ENCODE results near the gene TIMMDC1. TPM values are rescaled to one million over a fixed set of nuclear protein-coding genes. Genes with fewer than 3 reads are reported as not detected.

The TIMMDC1 gene
- total RNA-seq, 1 experiment from 2014 or later = 121 TPM

DNA sequence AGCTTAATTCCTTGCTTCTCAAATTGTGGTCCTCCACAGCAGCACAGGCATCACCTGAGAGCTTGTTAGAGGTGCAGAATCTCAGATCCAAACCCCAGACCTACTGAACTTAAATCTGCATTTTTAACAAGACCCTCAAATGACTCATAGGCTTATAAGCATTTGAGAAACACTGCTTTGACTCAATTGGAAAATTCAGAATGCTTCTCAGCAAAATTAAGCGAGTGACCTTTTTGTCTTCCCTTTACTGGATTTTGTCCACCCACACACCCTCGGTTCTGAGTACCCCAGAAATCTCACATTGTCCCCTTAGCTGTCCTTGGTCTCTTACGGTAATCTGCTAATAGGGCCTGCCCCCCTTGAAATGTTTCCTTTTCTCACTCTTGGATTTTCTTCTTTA lies 43.2 kb downstream of the TIMMDC1 start:
- RAD21 ChIA-PET (ENCODE audit: low non-redundant PET in 1 of 2, low total read pairs in 2 of 2, uncharacterized antibody in 2 of 2, unreplicated experiment in 2 of 2) = interaction anchor here in 1 of 2 experiments (0.7 kb wide), 1 partner anchor 126 kb away, joined by 3 read pairs; no protein-coding TSS in a partner anchor
- POLR2A ChIA-PET = no interaction called here
- CTCF ChIA-PET = no interaction called here
- no peak for DNase-seq (ENCODE audit: low read depth, low spot score)
- Histone ChIP-seq H3K79me2 (ENCODE audit: insufficient read depth, low read length) (no peaks in the 10 kb centered on the region), H3K4me2 (ENCODE audit: low read length) (no peak overlapping the region), H3K9me2 (ENCODE audit: insufficient read depth) (no peaks in the 10 kb centered on the region), H3K27me3 (ENCODE audit: insufficient read depth, low read length) (no peaks in the 10 kb centered on the region), H3K36me3 (ENCODE audit: control insufficient read depth in 1 of 2, insufficient read depth in 2 of 2, low read length in 2 of 2) (no peaks in the 10 kb centered on the region), H3K9ac (ENCODE audit: low read length) (no peak overlapping the region), H2AFZ (ENCODE audit: low read depth, low read length, poor library complexity, severe bottlenecking) (no peak overlapping the region), H3K4me1 (ENCODE audit: control insufficient read depth in 1 of 2, insufficient read depth in 2 of 2, low read length in 2 of 2) (no peaks in the 10 kb centered on the region), H3K27ac (ENCODE audit: low read depth, low read length) (no peak overlapping the region), H3K9me3 (ENCODE audit: control insufficient read depth in 1 of 2, insufficient read depth in 1 of 2, low read depth in 1 of 2, low read length in 2 of 2) (no peaks in the 10 kb centered on the region), H3K4me3 (replicated peaks in 1 of 2; ENCODE audit: low read depth in 1 of 2, low read length in 2 of 2) (no peak overlapping the region), H4K20me1 (ENCODE audit: insufficient read depth) (no peaks in the 10 kb centered on the region)
- intact Hi-C loops (cut with micrococcal nuclease) = no loop called here
- no peak for TF ChIP-seq ZFX (IDR thresholded peaks at IDR 0.05)
- TF ChIP-seq JUND (IDR thresholded peaks at IDR 0.05) = no peak
- TF ChIP-seq POLR2A (IDR thresholded peaks at IDR 0.05; ENCODE audit: borderline replicate concordance, extremely low read depth, insufficient read depth, insufficient read length) = no peak
- BruUV-seq (replicated peaks) = no TSS peak
- ATAC-seq = no peak

GRCh38 chr3:119542168-119542767 lies 43.9 kb downstream of the TIMMDC1 start:
- no peak for ATAC-seq
- no TSS peak for BruUV-seq (replicated peaks)
- POLR2A ChIA-PET = no interaction called here
- Histone ChIP-seq H3K27me3 (ENCODE audit: insufficient read depth, low read length) (no peaks in the 10 kb centered on the region), H3K79me2 (ENCODE audit: insufficient read depth, low read length) (no peaks in the 10 kb centered on the region), H3K36me3 (ENCODE audit: control insufficient read depth in 1 of 2, insufficient read depth in 2 of 2, low read length in 2 of 2) (no peaks in the 10 kb centered on the region), H3K4me3 (replicated peaks in 1 of 2; ENCODE audit: low read depth in 1 of 2, low read length in 2 of 2) (no peak overlapping the region), H3K4me1 (ENCODE audit: control insufficient read depth in 1 of 2, insufficient read depth in 2 of 2, low read length in 2 of 2) (no peaks in the 10 kb centered on the region), H4K20me1 (ENCODE audit: insufficient read depth) (no peaks in the 10 kb centered on the region), H2AFZ (ENCODE audit: low read depth, low read length, poor library complexity, severe bottlenecking) (no peak overlapping the region), H3K9me3 (ENCODE audit: control insufficient read depth in 1 of 2, insufficient read depth in 1 of 2, low read depth in 1 of 2, low read length in 2 of 2) (no peaks in the 10 kb centered on the region), H3K4me2 (ENCODE audit: low read length) (no peak overlapping the region), H3K27ac (ENCODE audit: low read depth, low read length) (no peak overlapping the region), H3K9ac (ENCODE audit: low read length) (no peak overlapping the region), H3K9me2 (ENCODE audit: insufficient read depth) (no peaks in the 10 kb centered on the region)
- RAD21 ChIA-PET (ENCODE audit: low non-redundant PET in 1 of 2, low total read pairs in 2 of 2, uncharacterized antibody in 2 of 2, unreplicated experiment in 2 of 2) = no interaction called here
- intact Hi-C loops (cut with micrococcal nuclease) = no loop called here
- CTCF ChIA-PET = no interaction called here
- no peak for DNase-seq (ENCODE audit: low read depth, low spot score)
- TF ChIP-seq SIN3A (IDR thresholded peaks at IDR 0.05; ENCODE audit: low read depth) (no peak), CBX3 (IDR thresholded peaks at IDR 0.05; ENCODE audit: low read depth) (no peak), TCF7L2 (IDR thresholded peaks at IDR 0.05; ENCODE audit: borderline replicate concordance, extremely low read depth, insufficient read depth, insufficient read length) (no peak), EZH2phosphoT487 (IDR thresholded peaks at IDR 0.05; ENCODE audit: borderline replicate concordance) (no peak), CEBPB (IDR thresholded peaks at IDR 0.05; ENCODE audit: low read depth) (no peak), ELF1 (IDR thresholded peaks at IDR 0.05; ENCODE audit: borderline replicate concordance, low read depth) (no peak), ZFX (IDR thresholded peaks at IDR 0.05) (no peak), POLR2A (IDR thresholded peaks at IDR 0.05; ENCODE audit: borderline replicate concordance, extremely low read depth, insufficient read depth, insufficient read length) (no peak), RAD21 (IDR thresholded peaks at IDR 0.05; ENCODE audit: low read depth) (no peak)
- TF ChIP-seq, protein P1, sequence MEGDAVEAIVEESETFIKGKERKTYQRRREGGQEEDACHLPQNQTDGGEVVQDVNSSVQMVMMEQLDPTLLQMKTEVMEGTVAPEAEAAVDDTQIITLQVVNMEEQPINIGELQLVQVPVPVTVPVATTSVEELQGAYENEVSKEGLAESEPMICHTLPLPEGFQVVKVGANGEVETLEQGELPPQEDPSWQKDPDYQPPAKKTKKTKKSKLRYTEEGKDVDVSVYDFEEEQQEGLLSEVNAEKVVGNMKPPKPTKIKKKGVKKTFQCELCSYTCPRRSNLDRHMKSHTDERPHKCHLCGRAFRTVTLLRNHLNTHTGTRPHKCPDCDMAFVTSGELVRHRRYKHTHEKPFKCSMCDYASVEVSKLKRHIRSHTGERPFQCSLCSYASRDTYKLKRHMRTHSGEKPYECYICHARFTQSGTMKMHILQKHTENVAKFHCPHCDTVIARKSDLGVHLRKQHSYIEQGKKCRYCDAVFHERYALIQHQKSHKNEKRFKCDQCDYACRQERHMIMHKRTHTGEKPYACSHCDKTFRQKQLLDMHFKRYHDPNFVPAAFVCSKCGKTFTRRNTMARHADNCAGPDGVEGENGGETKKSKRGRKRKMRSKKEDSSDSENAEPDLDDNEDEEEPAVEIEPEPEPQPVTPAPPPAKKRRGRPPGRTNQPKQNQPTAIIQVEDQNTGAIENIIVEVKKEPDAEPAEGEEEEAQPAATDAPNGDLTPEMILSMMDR (IDR thresholded peaks at IDR 0.05 in 2 of 3, conservative IDR thresholded peaks at IDR 0.05 in 1 of 3; ENCODE audit: borderline replicate concordance in 1 of 3, insufficient read depth in 1 of 3, low read depth in 2 of 3, low read length in 2 of 3) = no peak
- TF ChIP-seq, protein P2, sequence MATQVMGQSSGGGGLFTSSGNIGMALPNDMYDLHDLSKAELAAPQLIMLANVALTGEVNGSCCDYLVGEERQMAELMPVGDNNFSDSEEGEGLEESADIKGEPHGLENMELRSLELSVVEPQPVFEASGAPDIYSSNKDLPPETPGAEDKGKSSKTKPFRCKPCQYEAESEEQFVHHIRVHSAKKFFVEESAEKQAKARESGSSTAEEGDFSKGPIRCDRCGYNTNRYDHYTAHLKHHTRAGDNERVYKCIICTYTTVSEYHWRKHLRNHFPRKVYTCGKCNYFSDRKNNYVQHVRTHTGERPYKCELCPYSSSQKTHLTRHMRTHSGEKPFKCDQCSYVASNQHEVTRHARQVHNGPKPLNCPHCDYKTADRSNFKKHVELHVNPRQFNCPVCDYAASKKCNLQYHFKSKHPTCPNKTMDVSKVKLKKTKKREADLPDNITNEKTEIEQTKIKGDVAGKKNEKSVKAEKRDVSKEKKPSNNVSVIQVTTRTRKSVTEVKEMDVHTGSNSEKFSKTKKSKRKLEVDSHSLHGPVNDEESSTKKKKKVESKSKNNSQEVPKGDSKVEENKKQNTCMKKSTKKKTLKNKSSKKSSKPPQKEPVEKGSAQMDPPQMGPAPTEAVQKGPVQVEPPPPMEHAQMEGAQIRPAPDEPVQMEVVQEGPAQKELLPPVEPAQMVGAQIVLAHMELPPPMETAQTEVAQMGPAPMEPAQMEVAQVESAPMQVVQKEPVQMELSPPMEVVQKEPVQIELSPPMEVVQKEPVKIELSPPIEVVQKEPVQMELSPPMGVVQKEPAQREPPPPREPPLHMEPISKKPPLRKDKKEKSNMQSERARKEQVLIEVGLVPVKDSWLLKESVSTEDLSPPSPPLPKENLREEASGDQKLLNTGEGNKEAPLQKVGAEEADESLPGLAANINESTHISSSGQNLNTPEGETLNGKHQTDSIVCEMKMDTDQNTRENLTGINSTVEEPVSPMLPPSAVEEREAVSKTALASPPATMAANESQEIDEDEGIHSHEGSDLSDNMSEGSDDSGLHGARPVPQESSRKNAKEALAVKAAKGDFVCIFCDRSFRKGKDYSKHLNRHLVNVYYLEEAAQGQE (IDR thresholded peaks at IDR 0.05; ENCODE audit: low read depth) = no peak
- TF ChIP-seq, protein P3, sequence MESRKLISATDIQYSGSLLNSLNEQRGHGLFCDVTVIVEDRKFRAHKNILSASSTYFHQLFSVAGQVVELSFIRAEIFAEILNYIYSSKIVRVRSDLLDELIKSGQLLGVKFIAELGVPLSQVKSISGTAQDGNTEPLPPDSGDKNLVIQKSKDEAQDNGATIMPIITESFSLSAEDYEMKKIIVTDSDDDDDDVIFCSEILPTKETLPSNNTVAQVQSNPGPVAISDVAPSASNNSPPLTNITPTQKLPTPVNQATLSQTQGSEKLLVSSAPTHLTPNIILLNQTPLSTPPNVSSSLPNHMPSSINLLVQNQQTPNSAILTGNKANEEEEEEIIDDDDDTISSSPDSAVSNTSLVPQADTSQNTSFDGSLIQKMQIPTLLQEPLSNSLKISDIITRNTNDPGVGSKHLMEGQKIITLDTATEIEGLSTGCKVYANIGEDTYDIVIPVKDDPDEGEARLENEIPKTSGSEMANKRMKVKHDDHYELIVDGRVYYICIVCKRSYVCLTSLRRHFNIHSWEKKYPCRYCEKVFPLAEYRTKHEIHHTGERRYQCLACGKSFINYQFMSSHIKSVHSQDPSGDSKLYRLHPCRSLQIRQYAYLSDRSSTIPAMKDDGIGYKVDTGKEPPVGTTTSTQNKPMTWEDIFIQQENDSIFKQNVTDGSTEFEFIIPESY (IDR thresholded peaks at IDR 0.05; ENCODE audit: extremely low read depth, insufficient replicate concordance, low read length) = no peak
